Stimulated activated naive CD8-positive, alpha-beta T cell treated with anti-CD3 and anti-CD28 coated beads, Interleukin-15, Interleukin-2, amounts not matched to agents 100 ng/mL and 50 ng/mL, for 24 hours (primary cell): ENCODE results near the gene YWHAQ.
"Not testable (repeated sequence)": the region's sequence is repeated elsewhere in the genome, so short reads cannot be mapped to it uniquely, and the experiment has no call there.

Experiments
- H3K27ac Mint-ChIP-seq: one replicate; pipeline ENCODE4 v1.8.0; 2021; ENCODE audit warnings: mild to moderate bottlenecking, mixed read lengths
- H3K27me3 Mint-ChIP-seq: one replicate; pipeline ENCODE4 v1.8.0; 2021; ENCODE audit warnings: mixed read lengths
- H3K36me3 Mint-ChIP-seq: one replicate; pipeline ENCODE4 v1.8.0; 2021; ENCODE audit warnings: low read depth, mixed read lengths
- H3K4me1 Mint-ChIP-seq: one replicate; pipeline ENCODE4 v1.8.0; 2021; ENCODE audit warnings: low read depth, mixed read lengths
- H3K4me3 Mint-ChIP-seq: one replicate; pipeline ENCODE4 v1.8.0; 2021; ENCODE audit warnings: mild to moderate bottlenecking, mixed read lengths
- H3K9me3 Mint-ChIP-seq: one replicate; pipeline ENCODE4 v1.8.0; 2021; ENCODE audit warnings: mixed read lengths

The YWHAQ gene

GRCh38 chr2:9596621-9597311 lies 34.0 kb downstream of the YWHAQ start:
- Mint-ChIP-seq H3K4me1 (peaks cover 80% of the 10 kb centered on the region), H3K27ac (peak overlapping the region; percentile 76), H3K36me3 (peaks cover 62% of the 10 kb centered on the region), H3K27me3 (no peaks in the 10 kb centered on the region), H3K4me3 (peak overlapping the region; percentile 30), H3K9me3 (peaks cover 9% of the 10 kb centered on the region)

GRCh38 chr2:9595746-9596145 lies 35.1 kb downstream of the YWHAQ start:
- peaks cover 87% of the 10 kb centered on the region for H3K4me1 Mint-ChIP-seq
- H3K27ac Mint-ChIP-seq: peak overlapping the region; percentile 94
- H3K36me3 Mint-ChIP-seq: peaks cover 62% of the 10 kb centered on the region
- H3K9me3 Mint-ChIP-seq: peaks cover 9% of the 10 kb centered on the region
- no peaks in the 10 kb centered on the region for H3K27me3 Mint-ChIP-seq
- peak overlapping the region; percentile 21 for H3K4me3 Mint-ChIP-seq

GRCh38 chr2:9595256-9595655 lies 35.5 kb downstream of the YWHAQ start:
- H3K9me3 Mint-ChIP-seq, H3K27me3 Mint-ChIP-seq: not testable (repeated sequence)
- Mint-ChIP-seq H3K27ac (peak overlapping the region; percentile 94), H3K36me3 (peaks cover 62% of the 10 kb centered on the region), H3K4me3 (peak overlapping the region; percentile 48), H3K4me1 (peaks cover 87% of the 10 kb centered on the region)

GRCh38 chr2:9594366-9595054 lies 36.3 kb downstream of the YWHAQ start:
- Mint-ChIP-seq H3K9me3 (peaks cover 1% of the 10 kb centered on the region), H3K4me1 (peaks cover 86% of the 10 kb centered on the region), H3K27ac (peak overlapping the region; percentile 94), H3K27me3 (no peaks in the 10 kb centered on the region), H3K4me3 (peak overlapping the region; percentile 48), H3K36me3 (peaks cover 62% of the 10 kb centered on the region)

- H3K9me3 Mint-ChIP-seq: no peaks in the 10 kb centered on the region
- peaks cover 82% of the 10 kb centered on the region for H3K4me1 Mint-ChIP-seq
- peak overlapping the region; percentile 68 for H3K4me3 Mint-ChIP-seq
- peaks cover 56% of the 10 kb centered on the region for H3K36me3 Mint-ChIP-seq
- H3K27me3 Mint-ChIP-seq: no peaks in the 10 kb centered on the region
- H3K27ac Mint-ChIP-seq: peak overlapping the region; percentile 91
Observed at GRCh38 chr2:9593925-9594324, 36.9 kb downstream of the YWHAQ start.

GRCh38 chr2:9592699-9593098 lies 38.1 kb downstream of the YWHAQ start:
- Mint-ChIP-seq H3K36me3 (peaks cover 46% of the 10 kb centered on the region), H3K27me3 (no peaks in the 10 kb centered on the region), H3K4me1 (peaks cover 72% of the 10 kb centered on the region), H3K4me3 (no peak overlapping the region), H3K9me3 (no peaks in the 10 kb centered on the region), H3K27ac (peak overlapping the region; percentile 73)

- no peaks in the 10 kb centered on the region for H3K27me3 Mint-ChIP-seq
- H3K27ac Mint-ChIP-seq: peak overlapping the region; percentile 75
- no peaks in the 10 kb centered on the region for H3K9me3 Mint-ChIP-seq
- peak overlapping the region; percentile 45 for H3K4me3 Mint-ChIP-seq
- peaks cover 55% of the 10 kb centered on the region for H3K36me3 Mint-ChIP-seq
- peaks cover 57% of the 10 kb centered on the region for H3K4me1 Mint-ChIP-seq
Observed at GRCh38 chr2:9590641-9591040, 40.2 kb downstream of the YWHAQ start.

- Mint-ChIP-seq H3K36me3 (peaks cover 65% of the 10 kb centered on the region), H3K4me3 (no peak overlapping the region), H3K9me3 (no peaks in the 10 kb centered on the region)
Observed at GRCh38 chr2:9586465-9586864, 44.3 kb downstream of the YWHAQ start.

GRCh38 chr2:9585486-9585885 lies 45.3 kb downstream of the YWHAQ start:
- no peaks in the 10 kb centered on the region for H3K9me3 Mint-ChIP-seq
- peaks cover 11% of the 10 kb centered on the region for H3K4me1 Mint-ChIP-seq
- no peak overlapping the region for H3K27ac Mint-ChIP-seq
- H3K36me3 Mint-ChIP-seq: peaks cover 62% of the 10 kb centered on the region
- H3K4me3 Mint-ChIP-seq: no peak overlapping the region
- no peaks in the 10 kb centered on the region for H3K27me3 Mint-ChIP-seq

More at GRCh38 chr2:9586465-9586864, 44.3 kb downstream of the YWHAQ start:
- Mint-ChIP-seq H3K27me3 (no peaks in the 10 kb centered on the region), H3K4me1 (peaks cover 21% of the 10 kb centered on the region), H3K27ac (no peak overlapping the region)

- H3K4me1 Mint-ChIP-seq, H3K4me3 Mint-ChIP-seq, H3K27ac Mint-ChIP-seq, H3K27me3 Mint-ChIP-seq, H3K9me3 Mint-ChIP-seq: not testable (repeated sequence)
- H3K36me3 Mint-ChIP-seq: peaks cover 59% of the 10 kb centered on the region
Observed at GRCh38 chr2:9584902-9585301, 45.9 kb downstream of the YWHAQ start.

- H3K27ac Mint-ChIP-seq: no peak overlapping the region
- no peaks in the 10 kb centered on the region for H3K9me3 Mint-ChIP-seq
- no peak overlapping the region for H3K4me3 Mint-ChIP-seq
- H3K4me1 Mint-ChIP-seq: peaks cover 2% of the 10 kb centered on the region
- H3K27me3 Mint-ChIP-seq: no peaks in the 10 kb centered on the region
- peaks cover 54% of the 10 kb centered on the region for H3K36me3 Mint-ChIP-seq
Observed at GRCh38 chr2:9582624-9583023, 48.2 kb downstream of the YWHAQ start.

- H3K36me3 Mint-ChIP-seq: peaks cover 17% of the 10 kb centered on the region
Observed at GRCh38 chr2:9578467-9579235, 52.1 kb downstream of the YWHAQ start.

GRCh38 chr2:9574331-9574730 lies 56.5 kb downstream of the YWHAQ start:
- H3K27me3 Mint-ChIP-seq: no peaks in the 10 kb centered on the region
- H3K4me3 Mint-ChIP-seq: no peak overlapping the region
- no peaks in the 10 kb centered on the region for H3K9me3 Mint-ChIP-seq
- peaks cover 17% of the 10 kb centered on the region for H3K4me1 Mint-ChIP-seq
- H3K36me3 Mint-ChIP-seq: no peaks in the 10 kb centered on the region
- no peak overlapping the region for H3K27ac Mint-ChIP-seq

More at GRCh38 chr2:9578467-9579235, 52.1 kb downstream of the YWHAQ start:
- Mint-ChIP-seq H3K9me3 (no peaks in the 10 kb centered on the region), H3K4me1 (peaks cover 7% of the 10 kb centered on the region), H3K27ac (no peak overlapping the region), H3K4me3 (no peak overlapping the region), H3K27me3 (no peaks in the 10 kb centered on the region)

- Mint-ChIP-seq H3K27me3 (no peaks in the 10 kb centered on the region), H3K4me3 (no peak overlapping the region), H3K36me3 (no peaks in the 10 kb centered on the region), H3K27ac (no peak overlapping the region), H3K4me1 (peaks cover 17% of the 10 kb centered on the region), H3K9me3 (no peaks in the 10 kb centered on the region)
Observed at GRCh38 chr2:9573840-9574239, 57.0 kb downstream of the YWHAQ start.
